Nephron (organoid): ENCODE data around the gene OR51M1.
"Not testable (repeated sequence)": the region's sequence is repeated elsewhere in the genome, so short reads cannot be mapped to it uniquely, and the experiment has no call there.

Experiments
- H3K27ac Mint-ChIP-seq, 3 experiments: 2 replicates each; pipeline ENCODE4 v1.8.0; 2020; ENCODE audit warnings: mixed read lengths in 3 of 3, mild to moderate bottlenecking in 2 of 3, moderate library complexity in 1 of 3
- H3K27me3 Mint-ChIP-seq: 2 replicates; pipeline ENCODE4 v1.8.0; 2021; ENCODE audit warnings: low read depth, mild to moderate bottlenecking, moderate library complexity, mixed read lengths
- H3K36me3 Mint-ChIP-seq: 2 replicates; pipeline ENCODE4 v1.8.0; 2020; ENCODE audit warnings: low read depth, mixed read lengths
- H3K4me1 Mint-ChIP-seq: 2 replicates; pipeline ENCODE4 v1.8.0; 2020; ENCODE audit warnings: mixed read lengths
- H3K4me3 Mint-ChIP-seq, 3 experiments: 2 replicates each; pipeline ENCODE4 v1.8.0; 2020; ENCODE audit warnings: mild to moderate bottlenecking in 3 of 3, mixed read lengths in 3 of 3, moderate library complexity in 2 of 3
- H3K9me3 Mint-ChIP-seq: 2 replicates; pipeline ENCODE4 v1.8.0; 2020; ENCODE audit warnings: mixed read lengths
- TF ChIP-seq, protein P1 (sequence below), 3 experiments: fragments of 200-600 bp; sonication (generic); IDR thresholded peaks; one replicate each; pipeline ENCODE4 v1.5.0; 2021; ENCODE audit warnings: antibody characterized with exemption in 3 of 3; ENCODE audit not compliant: unreplicated experiment in 3 of 3

The OR51M1 gene

DNA sequence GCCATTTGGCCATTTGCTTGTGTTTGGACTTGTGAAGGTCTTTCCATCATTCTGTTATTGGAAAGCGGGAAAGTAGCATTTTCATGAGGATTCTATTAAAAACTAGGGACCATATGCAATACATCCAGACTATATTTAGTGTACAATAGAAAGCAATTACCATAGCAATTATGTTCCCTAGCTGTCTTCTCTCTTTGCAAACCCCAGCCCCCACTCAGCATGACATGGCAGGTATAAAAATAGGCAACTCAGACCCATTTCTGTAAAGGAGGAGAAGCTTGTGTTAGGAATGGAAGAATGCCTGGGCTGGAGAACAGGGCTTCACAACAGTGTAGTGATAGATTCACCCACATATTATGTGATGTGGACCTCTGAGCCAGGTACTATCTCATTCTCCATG is 19.9 kb upstream of the OR51M1 start:
- Mint-ChIP-seq H3K9me3 (no peaks in the 10 kb centered on the region), H3K4me3 (no peak overlapping the region), H3K4me1 (no peaks in the 10 kb centered on the region), H3K27me3 (no peaks in the 10 kb centered on the region), H3K27ac (no peak overlapping the region), H3K36me3 (no peaks in the 10 kb centered on the region)
- TF ChIP-seq, protein P1, sequence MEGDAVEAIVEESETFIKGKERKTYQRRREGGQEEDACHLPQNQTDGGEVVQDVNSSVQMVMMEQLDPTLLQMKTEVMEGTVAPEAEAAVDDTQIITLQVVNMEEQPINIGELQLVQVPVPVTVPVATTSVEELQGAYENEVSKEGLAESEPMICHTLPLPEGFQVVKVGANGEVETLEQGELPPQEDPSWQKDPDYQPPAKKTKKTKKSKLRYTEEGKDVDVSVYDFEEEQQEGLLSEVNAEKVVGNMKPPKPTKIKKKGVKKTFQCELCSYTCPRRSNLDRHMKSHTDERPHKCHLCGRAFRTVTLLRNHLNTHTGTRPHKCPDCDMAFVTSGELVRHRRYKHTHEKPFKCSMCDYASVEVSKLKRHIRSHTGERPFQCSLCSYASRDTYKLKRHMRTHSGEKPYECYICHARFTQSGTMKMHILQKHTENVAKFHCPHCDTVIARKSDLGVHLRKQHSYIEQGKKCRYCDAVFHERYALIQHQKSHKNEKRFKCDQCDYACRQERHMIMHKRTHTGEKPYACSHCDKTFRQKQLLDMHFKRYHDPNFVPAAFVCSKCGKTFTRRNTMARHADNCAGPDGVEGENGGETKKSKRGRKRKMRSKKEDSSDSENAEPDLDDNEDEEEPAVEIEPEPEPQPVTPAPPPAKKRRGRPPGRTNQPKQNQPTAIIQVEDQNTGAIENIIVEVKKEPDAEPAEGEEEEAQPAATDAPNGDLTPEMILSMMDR (IDR thresholded peaks at IDR 0.05; ENCODE audit: unreplicated experiment in 3 of 3): no peak

DNA sequence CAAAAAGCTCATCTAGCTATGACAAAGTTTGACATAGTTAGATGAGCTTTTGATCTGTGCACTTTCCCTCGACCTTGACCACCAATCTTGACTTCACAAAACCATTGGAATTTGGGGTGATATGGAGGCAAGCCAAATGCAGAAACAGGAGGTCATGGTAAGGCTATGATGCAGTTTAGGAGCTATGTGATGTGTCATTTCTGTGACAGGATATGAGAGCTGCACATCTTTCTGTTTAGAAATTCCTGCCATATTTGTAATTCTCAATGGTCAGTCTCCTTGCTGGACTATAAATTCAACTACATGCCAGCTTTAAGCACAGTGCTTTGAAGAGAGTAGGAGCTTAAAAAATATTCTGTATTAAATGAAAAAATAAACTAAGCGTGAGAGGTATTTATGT is 19.4 kb upstream of the OR51M1 start:
- Mint-ChIP-seq H3K4me3 (no peak overlapping the region), H3K4me1 (no peaks in the 10 kb centered on the region), H3K27ac (no peak overlapping the region), H3K27me3 (no peaks in the 10 kb centered on the region), H3K36me3 (no peaks in the 10 kb centered on the region), H3K9me3 (no peaks in the 10 kb centered on the region)
- TF ChIP-seq, protein P1 (IDR thresholded peaks at IDR 0.05; ENCODE audit: unreplicated experiment in 3 of 3): no peak

DNA sequence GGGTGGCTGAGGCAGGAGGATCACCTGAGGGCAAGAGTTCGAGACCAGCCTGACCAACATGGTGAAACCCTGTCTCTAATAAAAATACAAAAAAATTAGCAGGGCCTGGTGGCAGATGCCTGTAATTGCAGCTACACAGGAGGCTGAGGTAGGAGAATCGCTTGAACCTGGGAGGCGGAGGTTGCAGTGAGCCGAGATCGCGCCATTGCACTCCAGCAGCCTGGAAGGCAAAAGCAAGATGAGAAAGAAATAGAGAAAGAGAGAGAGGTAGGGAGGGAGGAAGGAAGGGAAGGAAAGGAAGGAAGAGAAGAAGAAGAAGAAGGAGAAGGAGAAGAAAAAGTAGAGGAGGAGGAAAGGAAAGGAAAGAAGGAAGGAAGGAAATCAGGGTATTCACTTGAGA is 17.2 kb upstream of the OR51M1 start:
- H3K4me3 Mint-ChIP-seq, H3K9me3 Mint-ChIP-seq, H3K4me1 Mint-ChIP-seq, H3K27me3 Mint-ChIP-seq, H3K36me3 Mint-ChIP-seq, H3K27ac Mint-ChIP-seq: not testable (repeated sequence)

DNA sequence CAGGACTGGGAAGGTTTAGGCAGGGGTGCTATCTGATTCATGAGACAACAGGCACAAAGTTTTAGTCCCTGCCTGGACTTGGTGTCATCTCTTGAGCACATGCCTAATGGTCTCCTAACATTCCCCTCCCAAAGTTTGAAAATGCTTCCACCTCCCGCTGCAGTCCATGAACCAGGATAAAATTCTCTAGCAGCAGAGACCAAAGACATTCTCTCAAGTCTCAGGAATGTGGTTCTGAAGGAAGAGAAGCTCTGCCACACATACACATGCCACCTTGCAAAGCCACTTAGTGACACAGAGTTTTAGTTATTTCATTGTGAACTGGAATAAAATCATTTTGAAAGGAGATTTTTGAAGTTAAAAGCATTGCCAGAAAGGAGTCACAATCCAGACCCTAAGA is 16.8 kb upstream of the OR51M1 start:
- Mint-ChIP-seq H3K4me1 (no peaks in the 10 kb centered on the region), H3K4me3 (no peak overlapping the region), H3K27ac (no peak overlapping the region), H3K9me3 (no peaks in the 10 kb centered on the region), H3K27me3 (no peaks in the 10 kb centered on the region), H3K36me3 (no peaks in the 10 kb centered on the region)
- TF ChIP-seq, protein P1 (IDR thresholded peaks at IDR 0.05; ENCODE audit: unreplicated experiment in 3 of 3): no peak

DNA sequence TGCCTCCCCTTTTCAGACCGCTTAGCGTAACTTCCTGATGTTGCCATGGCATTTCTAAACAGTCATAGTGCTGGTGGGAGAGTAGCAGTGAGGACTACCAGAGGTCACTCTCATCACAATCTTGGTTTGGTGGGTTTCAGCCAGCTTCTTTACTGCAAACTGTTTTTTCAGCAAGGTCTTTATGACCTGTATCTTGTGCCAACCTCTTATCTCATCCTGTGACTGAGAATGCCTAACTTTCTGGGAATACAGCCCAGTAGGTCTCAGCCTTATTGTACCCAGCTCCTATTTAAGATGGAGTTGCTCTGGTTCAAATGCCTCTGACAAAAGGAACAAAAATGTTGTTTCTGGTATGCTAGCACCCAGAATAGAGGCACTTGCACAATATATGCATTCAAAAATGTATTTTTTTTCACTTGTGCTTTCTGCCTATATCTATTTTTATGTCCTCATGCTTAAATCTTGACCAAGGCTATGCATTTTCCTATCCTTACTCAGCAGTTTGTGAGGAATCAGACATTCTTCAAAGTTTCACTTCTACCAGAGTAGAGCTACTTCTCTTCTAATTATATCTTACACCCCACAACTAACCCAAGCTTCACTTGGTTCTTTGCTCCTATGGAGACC is 16.1 kb upstream of the OR51M1 start:
- TF ChIP-seq, protein P1 (IDR thresholded peaks at IDR 0.05; ENCODE audit: unreplicated experiment in 3 of 3): no peak
- H3K27ac Mint-ChIP-seq: no peak overlapping the region
- H3K4me3 Mint-ChIP-seq: no peak overlapping the region
- no peaks in the 10 kb centered on the region for H3K4me1 Mint-ChIP-seq
- no peaks in the 10 kb centered on the region for H3K36me3 Mint-ChIP-seq
- H3K9me3 Mint-ChIP-seq: no peaks in the 10 kb centered on the region
- H3K27me3 Mint-ChIP-seq: no peaks in the 10 kb centered on the region

DNA sequence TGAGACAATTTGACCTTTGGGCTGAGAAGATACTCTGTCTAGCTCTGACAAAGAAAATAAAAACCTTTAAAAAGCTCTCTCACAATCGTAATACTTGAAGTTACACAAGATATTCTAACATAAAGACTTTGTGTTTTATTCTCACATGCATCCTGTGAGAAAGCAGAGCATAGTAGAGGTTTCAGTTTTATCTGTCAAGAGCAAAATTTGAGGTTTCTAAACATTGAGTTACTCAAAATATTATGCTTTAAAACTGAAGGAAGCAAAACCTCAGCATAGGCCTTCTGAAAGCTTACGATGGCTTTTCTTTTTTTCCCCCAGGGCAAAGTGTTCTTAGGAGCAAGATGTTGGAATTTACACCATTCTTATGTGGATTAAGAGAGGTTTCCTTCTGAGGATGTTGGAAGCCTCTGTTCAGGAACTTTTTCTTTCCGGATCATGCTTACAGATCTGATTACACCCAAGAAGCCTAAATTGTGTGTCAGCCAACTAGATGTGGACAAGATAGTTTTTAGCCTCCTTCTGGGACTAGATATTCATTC is 15.0 kb upstream of the OR51M1 start:
- H3K27me3 Mint-ChIP-seq: no peaks in the 10 kb centered on the region
- no peaks in the 10 kb centered on the region for H3K36me3 Mint-ChIP-seq
- H3K9me3 Mint-ChIP-seq: peaks cover 7% of the 10 kb centered on the region
- no peak overlapping the region for H3K4me3 Mint-ChIP-seq
- TF ChIP-seq, protein P1 (IDR thresholded peaks at IDR 0.05; ENCODE audit: unreplicated experiment in 3 of 3): no peak
- no peak overlapping the region for H3K27ac Mint-ChIP-seq
- no peaks in the 10 kb centered on the region for H3K4me1 Mint-ChIP-seq
